Measurements from ENCODE around the gene MIGA1. TPM values are rescaled to one million over a fixed set of nuclear protein-coding genes. Genes with fewer than 3 reads are reported as not detected.

MIGA1 gene
- total RNA-seq, 1 experiment from 2014 or later: 19.1 TPM

DNA sequence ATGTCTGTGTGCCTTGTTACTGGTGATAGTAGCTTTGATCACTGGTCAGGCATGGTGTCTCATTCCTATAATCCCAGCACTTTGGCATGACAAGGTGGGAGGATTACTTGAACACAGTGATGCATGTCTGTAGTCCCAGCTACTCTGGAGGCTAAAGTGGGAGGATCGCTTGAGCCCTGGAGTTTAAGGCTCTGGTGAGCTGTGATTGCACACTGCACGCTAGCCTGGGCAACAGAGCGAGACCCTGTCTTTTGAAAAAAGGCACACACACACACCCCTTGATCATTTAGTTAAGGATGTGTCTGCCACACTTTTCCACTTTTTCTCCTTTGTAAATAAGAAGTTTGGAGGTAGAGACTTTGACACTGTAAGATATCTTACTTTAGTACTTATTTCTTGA, 15.1 kb downstream of the MIGA1 start:
- intact Hi-C loops (cut with micrococcal nuclease; ENCODE audit: unreplicated experiment): no loop called here
- H3K4me1 Mint-ChIP-seq (ENCODE audit: low read depth, unreplicated experiment): peaks cover 7% of the 10 kb centered on the region
- TF ChIP-seq, protein P1, sequence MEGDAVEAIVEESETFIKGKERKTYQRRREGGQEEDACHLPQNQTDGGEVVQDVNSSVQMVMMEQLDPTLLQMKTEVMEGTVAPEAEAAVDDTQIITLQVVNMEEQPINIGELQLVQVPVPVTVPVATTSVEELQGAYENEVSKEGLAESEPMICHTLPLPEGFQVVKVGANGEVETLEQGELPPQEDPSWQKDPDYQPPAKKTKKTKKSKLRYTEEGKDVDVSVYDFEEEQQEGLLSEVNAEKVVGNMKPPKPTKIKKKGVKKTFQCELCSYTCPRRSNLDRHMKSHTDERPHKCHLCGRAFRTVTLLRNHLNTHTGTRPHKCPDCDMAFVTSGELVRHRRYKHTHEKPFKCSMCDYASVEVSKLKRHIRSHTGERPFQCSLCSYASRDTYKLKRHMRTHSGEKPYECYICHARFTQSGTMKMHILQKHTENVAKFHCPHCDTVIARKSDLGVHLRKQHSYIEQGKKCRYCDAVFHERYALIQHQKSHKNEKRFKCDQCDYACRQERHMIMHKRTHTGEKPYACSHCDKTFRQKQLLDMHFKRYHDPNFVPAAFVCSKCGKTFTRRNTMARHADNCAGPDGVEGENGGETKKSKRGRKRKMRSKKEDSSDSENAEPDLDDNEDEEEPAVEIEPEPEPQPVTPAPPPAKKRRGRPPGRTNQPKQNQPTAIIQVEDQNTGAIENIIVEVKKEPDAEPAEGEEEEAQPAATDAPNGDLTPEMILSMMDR (IDR thresholded peaks at IDR 0.05; ENCODE audit: unreplicated experiment): no peak
- no peak overlapping the region for H3K4me3 Mint-ChIP-seq (ENCODE audit: low read depth, unreplicated experiment)
- H3K36me3 Mint-ChIP-seq (ENCODE audit: insufficient read depth, unreplicated experiment): peaks cover 4% of the 10 kb centered on the region
- H3K9me3 Mint-ChIP-seq (ENCODE audit: low read depth, unreplicated experiment): no peaks in the 10 kb centered on the region
- no peaks in the 10 kb centered on the region for H3K27me3 Mint-ChIP-seq (ENCODE audit: unreplicated experiment)
- CTCF ChIA-PET: no interaction called here
- no peak overlapping the region for H3K27ac Mint-ChIP-seq (ENCODE audit: unreplicated experiment)
- no TSS peak for BruUV-seq (replicated peaks)
- DNase-seq: no peak

DNA sequence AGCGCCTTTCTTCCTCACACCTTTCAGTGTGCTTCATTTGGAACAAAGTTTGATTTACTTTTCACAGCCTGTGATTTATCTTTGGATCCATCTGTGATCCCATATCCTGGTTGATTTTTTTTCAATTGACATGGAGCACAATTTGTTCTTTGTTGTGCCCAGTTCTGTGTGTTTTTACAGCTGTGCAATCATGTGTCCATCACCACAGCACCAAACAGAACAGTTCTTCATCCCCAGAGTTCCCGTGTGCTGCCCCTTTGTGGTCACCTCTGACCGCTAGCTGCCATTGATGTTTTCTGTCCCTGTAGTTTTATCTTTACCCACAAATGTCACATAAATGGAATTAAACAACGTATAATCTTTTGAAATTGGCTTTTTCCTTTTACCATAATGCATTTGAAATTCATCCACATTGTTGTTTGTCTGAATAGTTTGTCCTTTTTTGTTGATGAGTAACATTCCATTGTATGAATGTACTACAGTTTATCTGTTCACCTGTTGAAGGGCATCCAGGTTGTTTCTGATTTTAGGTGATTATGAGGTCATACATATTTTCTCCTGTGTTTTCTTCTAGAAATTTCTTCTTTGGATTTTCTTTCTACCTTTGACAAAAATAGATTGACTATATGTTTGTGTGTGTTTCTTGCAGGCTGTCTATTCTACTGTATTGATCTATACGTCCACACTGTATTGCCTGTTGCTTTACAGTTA, 17.4 kb downstream of the MIGA1 start:
- intact Hi-C loops (cut with micrococcal nuclease; ENCODE audit: unreplicated experiment): no loop called here
- CTCF ChIA-PET: interaction anchor here (1.4 kb wide), 1 partner anchor 17 kb away, joined by 3 read pairs; no protein-coding TSS in a partner anchor
- Mint-ChIP-seq H3K27me3 (ENCODE audit: unreplicated experiment) (no peaks in the 10 kb centered on the region), H3K27ac (ENCODE audit: unreplicated experiment) (no peak overlapping the region), H3K9me3 (ENCODE audit: low read depth, unreplicated experiment) (no peaks in the 10 kb centered on the region), H3K36me3 (ENCODE audit: insufficient read depth, unreplicated experiment) (peaks cover 5% of the 10 kb centered on the region), H3K4me1 (ENCODE audit: low read depth, unreplicated experiment) (peaks cover 10% of the 10 kb centered on the region), H3K4me3 (ENCODE audit: low read depth, unreplicated experiment) (no peak overlapping the region)
- no TSS peak for BruUV-seq (replicated peaks)
- DNase-seq: no peak
- TF ChIP-seq, protein P1 (IDR thresholded peaks at IDR 0.05; ENCODE audit: unreplicated experiment): no peak

DNA sequence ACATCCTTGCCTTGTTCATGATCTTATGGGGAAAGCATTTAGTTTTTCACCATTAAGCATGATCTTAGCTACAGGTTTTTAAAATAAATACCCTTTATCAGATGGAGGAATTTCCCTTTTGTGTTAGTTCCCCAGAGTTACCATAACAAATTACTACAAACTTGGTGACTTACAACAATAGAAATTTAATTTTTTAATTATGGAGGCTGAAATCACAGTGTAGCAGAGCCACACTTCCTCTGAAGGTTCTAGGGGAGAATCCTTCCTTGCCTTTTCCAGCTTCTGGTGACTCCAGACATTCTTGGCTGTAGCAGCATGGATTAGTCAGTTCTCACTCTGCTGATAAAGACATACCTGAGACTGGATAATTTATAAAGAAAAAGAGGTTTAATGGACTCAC, 18.5 kb downstream of the MIGA1 start:
- H3K27me3 Mint-ChIP-seq (ENCODE audit: unreplicated experiment): no peaks in the 10 kb centered on the region
- no peak overlapping the region for H3K27ac Mint-ChIP-seq (ENCODE audit: unreplicated experiment)
- TF ChIP-seq, protein P1 (IDR thresholded peaks at IDR 0.05; ENCODE audit: unreplicated experiment): no peak
- intact Hi-C loops (cut with micrococcal nuclease; ENCODE audit: unreplicated experiment): no loop called here
- no peak for DNase-seq
- peaks cover 11% of the 10 kb centered on the region for H3K36me3 Mint-ChIP-seq (ENCODE audit: insufficient read depth, unreplicated experiment)
- CTCF ChIA-PET: interaction anchor here (1.4 kb wide), 1 partner anchor 18 kb away, joined by 3 read pairs; no protein-coding TSS in a partner anchor
- no peak overlapping the region for H3K4me3 Mint-ChIP-seq (ENCODE audit: low read depth, unreplicated experiment)
- H3K4me1 Mint-ChIP-seq (ENCODE audit: low read depth, unreplicated experiment): peaks cover 15% of the 10 kb centered on the region
- no TSS peak for BruUV-seq (replicated peaks)
- H3K9me3 Mint-ChIP-seq (ENCODE audit: low read depth, unreplicated experiment): no peaks in the 10 kb centered on the region

GRCh38 chr1:77802026-77802425, 22.6 kb downstream of the MIGA1 start:
- no peaks in the 10 kb centered on the region for H3K9me3 Mint-ChIP-seq (ENCODE audit: low read depth, unreplicated experiment)
- peaks cover 15% of the 10 kb centered on the region for H3K36me3 Mint-ChIP-seq (ENCODE audit: insufficient read depth, unreplicated experiment)
- no peak for DNase-seq
- no peak overlapping the region for H3K4me3 Mint-ChIP-seq (ENCODE audit: low read depth, unreplicated experiment)
- H3K27ac Mint-ChIP-seq (ENCODE audit: unreplicated experiment): peak overlapping the region; percentile 72
- no TSS peak for BruUV-seq (replicated peaks)
- no peaks in the 10 kb centered on the region for H3K27me3 Mint-ChIP-seq (ENCODE audit: unreplicated experiment)
- intact Hi-C loops (cut with micrococcal nuclease; ENCODE audit: unreplicated experiment): no loop called here
- CTCF ChIA-PET: no interaction called here
- TF ChIP-seq, protein P1 (IDR thresholded peaks at IDR 0.05; ENCODE audit: unreplicated experiment): no peak
- H3K4me1 Mint-ChIP-seq (ENCODE audit: low read depth, unreplicated experiment): peaks cover 10% of the 10 kb centered on the region

All from Calu3 (cell line).